Keratinocyte (primary cell): ENCODE data around the gene ASTN2.

Experiments used
- CTCF ChIP-seq, 3 experiments: IDR thresholded peaks in 1 of 3; conservative IDR thresholded peaks in 1 of 3; optimal IDR thresholded peaks in 1 of 3; 2 replicates in 2 of 3; 3 replicates in 1 of 3; pipeline versions ENCODE3 to v1.5.1; 2011; ENCODE audit warnings: low read length in 3 of 3, mild to moderate bottlenecking in 3 of 3, moderate library complexity in 2 of 3, control low read depth in 1 of 3, inconsistent platforms in 1 of 3; ENCODE audit not compliant: insufficient read depth in 2 of 3; ENCODE audit errors: extremely low read depth in 1 of 3
- EZH2 ChIP-seq: IDR thresholded peaks from one replicate; pipeline ENCODE4 v1.6.1; 2012; ENCODE audit warnings: inconsistent platforms, mild to moderate bottlenecking, low read length, moderate library complexity

GRCh38 chr9:116411506-116411905, 1003.4 kb downstream of the ASTN2 start:
- TF ChIP-seq CTCF (optimal IDR thresholded peaks at IDR 0.05 in 1 of 3, IDR thresholded peaks at IDR 0.05 in 1 of 3, conservative IDR thresholded peaks at IDR 0.05 in 1 of 3; ENCODE audit: extremely low read depth in 1 of 3, insufficient read depth in 2 of 3, low read length in 3 of 3) (no peak), EZH2 (no peak)
